Measurements from ENCODE around the gene BMPR2.
"Not testable (repeated sequence)": the region's sequence is repeated elsewhere in the genome, so short reads cannot be mapped to it uniquely, and the experiment has no call there.

BMPR2 gene

GRCh38 chr2:202429164-202429980, 53.2 kb downstream of the BMPR2 start:
- Histone ChIP-seq H3K27me3 (ENCODE audit: control insufficient read depth in 1 of 2, insufficient read depth in 2 of 2, low read length in 2 of 2) (no peaks in the 10 kb centered on the region), H3K4me3 (ENCODE audit: low read depth in 1 of 2, low read length in 2 of 2) (no peak overlapping the region), H3K4me1 (ENCODE audit: insufficient read depth, low read length) (peaks cover 20% of the 10 kb centered on the region), H3K36me3 (ENCODE audit: insufficient read depth, low read length) (no peaks in the 10 kb centered on the region), H3K27ac (ENCODE audit: low read depth, low read length) (peak overlapping the region; percentile 65), H3K9ac (ENCODE audit: low read length) (no peak overlapping the region), H3K9me3 (ENCODE audit: low read length) (no peaks in the 10 kb centered on the region)

- Histone ChIP-seq H3K9ac (ENCODE audit: low read length) (no peak overlapping the region), H3K27me3 (ENCODE audit: control insufficient read depth in 1 of 2, insufficient read depth in 2 of 2, low read length in 2 of 2) (no peaks in the 10 kb centered on the region), H3K9me3 (ENCODE audit: low read length) (no peaks in the 10 kb centered on the region), H3K36me3 (ENCODE audit: insufficient read depth, low read length) (no peaks in the 10 kb centered on the region), H3K27ac (ENCODE audit: low read depth, low read length) (no peak overlapping the region), H3K4me3 (ENCODE audit: low read depth in 1 of 2, low read length in 2 of 2) (no peak overlapping the region), H3K4me1 (ENCODE audit: insufficient read depth, low read length) (peaks cover 20% of the 10 kb centered on the region)
Observed at GRCh38 chr2:202432776-202433175, 56.6 kb downstream of the BMPR2 start.

- Histone ChIP-seq H3K4me3 (ENCODE audit: low read depth in 1 of 2, low read length in 2 of 2) (no peak overlapping the region), H3K9ac (ENCODE audit: low read length) (no peak overlapping the region), H3K4me1 (ENCODE audit: insufficient read depth, low read length) (peaks cover 11% of the 10 kb centered on the region), H3K27ac (ENCODE audit: low read depth, low read length) (no peak overlapping the region), H3K36me3 (ENCODE audit: insufficient read depth, low read length) (no peaks in the 10 kb centered on the region), H3K27me3 (ENCODE audit: control insufficient read depth in 1 of 2, insufficient read depth in 2 of 2, low read length in 2 of 2) (no peaks in the 10 kb centered on the region), H3K9me3 (ENCODE audit: low read length) (no peaks in the 10 kb centered on the region)
Observed at GRCh38 chr2:202434472-202434871, 58.3 kb downstream of the BMPR2 start.

- Histone ChIP-seq H3K9me3 (ENCODE audit: low read length) (no peaks in the 10 kb centered on the region), H3K4me1 (ENCODE audit: insufficient read depth, low read length) (no peaks in the 10 kb centered on the region), H3K36me3 (ENCODE audit: insufficient read depth, low read length) (no peaks in the 10 kb centered on the region), H3K27ac (ENCODE audit: low read depth, low read length) (no peak overlapping the region), H3K9ac (ENCODE audit: low read length) (no peak overlapping the region), H3K27me3 (ENCODE audit: control insufficient read depth in 1 of 2, insufficient read depth in 2 of 2, low read length in 2 of 2) (no peaks in the 10 kb centered on the region), H3K4me3 (ENCODE audit: low read depth in 1 of 2, low read length in 2 of 2) (no peak overlapping the region)
Observed at GRCh38 chr2:202436626-202437025, 60.5 kb downstream of the BMPR2 start.

- not testable (repeated sequence) for H3K27me3 ChIP-seq (ENCODE audit: control insufficient read depth in 1 of 2, insufficient read depth in 2 of 2, low read length in 2 of 2); H3K4me3 ChIP-seq (ENCODE audit: low read depth in 1 of 2, low read length in 2 of 2); H3K9ac ChIP-seq (ENCODE audit: low read length)
Observed at GRCh38 chr2:202440117-202440516, 64.0 kb downstream of the BMPR2 start.

GRCh38 chr2:202442882-202443281, 66.8 kb downstream of the BMPR2 start:
- Histone ChIP-seq H3K36me3 (ENCODE audit: insufficient read depth, low read length) (no peaks in the 10 kb centered on the region), H3K9me3 (ENCODE audit: low read length) (no peaks in the 10 kb centered on the region), H3K27ac (ENCODE audit: low read depth, low read length) (no peak overlapping the region), H3K9ac (ENCODE audit: low read length) (no peak overlapping the region), H3K4me1 (ENCODE audit: insufficient read depth, low read length) (no peaks in the 10 kb centered on the region), H3K4me3 (ENCODE audit: low read depth in 1 of 2, low read length in 2 of 2) (no peak overlapping the region), H3K27me3 (ENCODE audit: control insufficient read depth in 1 of 2, insufficient read depth in 2 of 2, low read length in 2 of 2) (no peaks in the 10 kb centered on the region)

More at GRCh38 chr2:202440117-202440516, 64.0 kb downstream of the BMPR2 start:
- H3K36me3 ChIP-seq (ENCODE audit: insufficient read depth, low read length); H3K27ac ChIP-seq (ENCODE audit: low read depth, low read length); H3K9me3 ChIP-seq (ENCODE audit: low read length); H3K4me1 ChIP-seq (ENCODE audit: insufficient read depth, low read length): not testable (repeated sequence)

- Histone ChIP-seq H3K27ac (ENCODE audit: low read depth, low read length) (no peak overlapping the region), H3K4me1 (ENCODE audit: insufficient read depth, low read length) (no peaks in the 10 kb centered on the region), H3K9ac (ENCODE audit: low read length) (no peak overlapping the region), H3K4me3 (ENCODE audit: low read depth in 1 of 2, low read length in 2 of 2) (no peak overlapping the region), H3K27me3 (ENCODE audit: control insufficient read depth in 1 of 2, insufficient read depth in 2 of 2, low read length in 2 of 2) (no peaks in the 10 kb centered on the region), H3K36me3 (ENCODE audit: insufficient read depth, low read length) (no peaks in the 10 kb centered on the region), H3K9me3 (ENCODE audit: low read length) (no peaks in the 10 kb centered on the region)
Observed at GRCh38 chr2:202444000-202444399, 67.9 kb downstream of the BMPR2 start.

- Histone ChIP-seq H3K27me3 (ENCODE audit: control insufficient read depth in 1 of 2, insufficient read depth in 2 of 2, low read length in 2 of 2) (no peaks in the 10 kb centered on the region), H3K9me3 (ENCODE audit: low read length) (no peaks in the 10 kb centered on the region), H3K36me3 (ENCODE audit: insufficient read depth, low read length) (no peaks in the 10 kb centered on the region), H3K4me1 (ENCODE audit: insufficient read depth, low read length) (peaks cover 9% of the 10 kb centered on the region), H3K27ac (ENCODE audit: low read depth, low read length) (no peak overlapping the region), H3K4me3 (ENCODE audit: low read depth in 1 of 2, low read length in 2 of 2) (no peak overlapping the region), H3K9ac (ENCODE audit: low read length) (no peak overlapping the region)
Observed at GRCh38 chr2:202449344-202449743, 73.2 kb downstream of the BMPR2 start.

- Histone ChIP-seq H3K9me3 (ENCODE audit: low read length) (no peaks in the 10 kb centered on the region), H3K9ac (ENCODE audit: low read length) (no peak overlapping the region), H3K4me1 (ENCODE audit: insufficient read depth, low read length) (peaks cover 9% of the 10 kb centered on the region), H3K4me3 (ENCODE audit: low read depth in 1 of 2, low read length in 2 of 2) (no peak overlapping the region), H3K36me3 (ENCODE audit: insufficient read depth, low read length) (no peaks in the 10 kb centered on the region), H3K27ac (ENCODE audit: low read depth, low read length) (no peak overlapping the region), H3K27me3 (ENCODE audit: control insufficient read depth in 1 of 2, insufficient read depth in 2 of 2, low read length in 2 of 2) (no peaks in the 10 kb centered on the region)
Observed at GRCh38 chr2:202450785-202451184, 74.7 kb downstream of the BMPR2 start.

- no peak overlapping the region for H3K9ac ChIP-seq (ENCODE audit: low read length)
- no peak overlapping the region for H3K4me3 ChIP-seq (ENCODE audit: low read depth in 1 of 2, low read length in 2 of 2)
- H3K27ac ChIP-seq (ENCODE audit: low read depth, low read length) = no peak overlapping the region
- H3K4me1 ChIP-seq (ENCODE audit: insufficient read depth, low read length) = peaks cover 9% of the 10 kb centered on the region
- no peaks in the 10 kb centered on the region for H3K36me3 ChIP-seq (ENCODE audit: insufficient read depth, low read length)
- no peaks in the 10 kb centered on the region for H3K27me3 ChIP-seq (ENCODE audit: control insufficient read depth in 1 of 2, insufficient read depth in 2 of 2, low read length in 2 of 2)
- no peaks in the 10 kb centered on the region for H3K9me3 ChIP-seq (ENCODE audit: low read length)
Observed at GRCh38 chr2:202452744-202453143, 76.6 kb downstream of the BMPR2 start.

GRCh38 chr2:202454536-202454935, 78.4 kb downstream of the BMPR2 start:
- no peak overlapping the region for H3K9ac ChIP-seq (ENCODE audit: low read length)
- no peak overlapping the region for H3K27ac ChIP-seq (ENCODE audit: low read depth, low read length)
- peaks cover 6% of the 10 kb centered on the region for H3K4me1 ChIP-seq (ENCODE audit: insufficient read depth, low read length)
- H3K36me3 ChIP-seq (ENCODE audit: insufficient read depth, low read length) = no peaks in the 10 kb centered on the region
- no peak overlapping the region for H3K4me3 ChIP-seq (ENCODE audit: low read depth in 1 of 2, low read length in 2 of 2)
- no peaks in the 10 kb centered on the region for H3K9me3 ChIP-seq (ENCODE audit: low read length)
- no peaks in the 10 kb centered on the region for H3K27me3 ChIP-seq (ENCODE audit: control insufficient read depth in 1 of 2, insufficient read depth in 2 of 2, low read length in 2 of 2)

- Histone ChIP-seq H3K4me3 (ENCODE audit: low read depth in 1 of 2, low read length in 2 of 2) (no peak overlapping the region), H3K27me3 (ENCODE audit: control insufficient read depth in 1 of 2, insufficient read depth in 2 of 2, low read length in 2 of 2) (no peaks in the 10 kb centered on the region), H3K9ac (ENCODE audit: low read length) (no peak overlapping the region), H3K4me1 (ENCODE audit: insufficient read depth, low read length) (peaks cover 5% of the 10 kb centered on the region), H3K36me3 (ENCODE audit: insufficient read depth, low read length) (no peaks in the 10 kb centered on the region), H3K27ac (ENCODE audit: low read depth, low read length) (no peak overlapping the region), H3K9me3 (ENCODE audit: low read length) (no peaks in the 10 kb centered on the region)
Observed at GRCh38 chr2:202455114-202455513, 79.0 kb downstream of the BMPR2 start.
